Activated naive CD8-positive, alpha-beta T cell treated with anti-CD3 and anti-CD28 coated beads for 36 hours (primary cell): Measurements from ENCODE around the gene ZC3H4. TPM values are rescaled to one million over a fixed set of nuclear protein-coding genes. Genes with fewer than 3 reads are reported as not detected.

Experiments
- DNase-seq: peaks from one replicate; pipeline ENCODE4 v3.0.0; 2021
- H3K27ac Mint-ChIP-seq: one replicate; pipeline ENCODE4 v1.8.0; 2022; ENCODE audit warnings: mild to moderate bottlenecking, moderate library complexity, mixed read lengths
- H3K27me3 Mint-ChIP-seq: one replicate; pipeline ENCODE4 v1.8.0; 2022; ENCODE audit warnings: mild to moderate bottlenecking, mixed read lengths
- H3K36me3 Mint-ChIP-seq: one replicate; pipeline ENCODE4 v1.8.0; 2021; ENCODE audit warnings: mild to moderate bottlenecking, mixed read lengths
- H3K4me1 Mint-ChIP-seq: one replicate; pipeline ENCODE4 v1.8.0; 2021; ENCODE audit warnings: mixed read lengths
- H3K4me3 Mint-ChIP-seq: one replicate; pipeline ENCODE4 v1.8.0; 2022; ENCODE audit warnings: mild to moderate bottlenecking, moderate library complexity, mixed read lengths
- H3K9me3 Mint-ChIP-seq: one replicate; pipeline ENCODE4 v1.8.0; 2022; ENCODE audit warnings: mixed read lengths
- total RNA-seq, 2 experiments: library from RNA; stranded (reverse); gene quantifications; one replicate each; pipeline ENCODE4 v1.2.3, GENCODE V29; 2021

Gene ZC3H4
- total RNA-seq, 2 experiments from 2014 or later, result 103 to 110 TPM

GRCh38 chr19:47039239-47039874 is 74.2 kb downstream of the ZC3H4 start:
- DNase-seq, result no peak
- peaks cover 16% of the 10 kb centered on the region for H3K4me1 Mint-ChIP-seq
- H3K27me3 Mint-ChIP-seq, result peaks cover 2% of the 10 kb centered on the region
- H3K27ac Mint-ChIP-seq, result no peak overlapping the region
- no peaks in the 10 kb centered on the region for H3K36me3 Mint-ChIP-seq
- H3K4me3 Mint-ChIP-seq, result peak overlapping the region; percentile 5
- H3K9me3 Mint-ChIP-seq, result no peaks in the 10 kb centered on the region

GRCh38 chr19:47037766-47038165 is 75.8 kb downstream of the ZC3H4 start:
- Mint-ChIP-seq H3K4me3 (no peak overlapping the region), H3K27me3 (peaks cover 11% of the 10 kb centered on the region), H3K9me3 (no peaks in the 10 kb centered on the region), H3K4me1 (peaks cover 16% of the 10 kb centered on the region), H3K27ac (no peak overlapping the region), H3K36me3 (no peaks in the 10 kb centered on the region)
- no peak for DNase-seq

GRCh38 chr19:47036097-47036651 is 77.4 kb downstream of the ZC3H4 start:
- Mint-ChIP-seq H3K4me3 (peak overlapping the region; percentile 89), H3K27me3 (peaks cover 26% of the 10 kb centered on the region), H3K27ac (peak overlapping the region; percentile 81), H3K36me3 (no peaks in the 10 kb centered on the region), H3K9me3 (no peaks in the 10 kb centered on the region), H3K4me1 (peaks cover 17% of the 10 kb centered on the region)
- no peak for DNase-seq

DNA sequence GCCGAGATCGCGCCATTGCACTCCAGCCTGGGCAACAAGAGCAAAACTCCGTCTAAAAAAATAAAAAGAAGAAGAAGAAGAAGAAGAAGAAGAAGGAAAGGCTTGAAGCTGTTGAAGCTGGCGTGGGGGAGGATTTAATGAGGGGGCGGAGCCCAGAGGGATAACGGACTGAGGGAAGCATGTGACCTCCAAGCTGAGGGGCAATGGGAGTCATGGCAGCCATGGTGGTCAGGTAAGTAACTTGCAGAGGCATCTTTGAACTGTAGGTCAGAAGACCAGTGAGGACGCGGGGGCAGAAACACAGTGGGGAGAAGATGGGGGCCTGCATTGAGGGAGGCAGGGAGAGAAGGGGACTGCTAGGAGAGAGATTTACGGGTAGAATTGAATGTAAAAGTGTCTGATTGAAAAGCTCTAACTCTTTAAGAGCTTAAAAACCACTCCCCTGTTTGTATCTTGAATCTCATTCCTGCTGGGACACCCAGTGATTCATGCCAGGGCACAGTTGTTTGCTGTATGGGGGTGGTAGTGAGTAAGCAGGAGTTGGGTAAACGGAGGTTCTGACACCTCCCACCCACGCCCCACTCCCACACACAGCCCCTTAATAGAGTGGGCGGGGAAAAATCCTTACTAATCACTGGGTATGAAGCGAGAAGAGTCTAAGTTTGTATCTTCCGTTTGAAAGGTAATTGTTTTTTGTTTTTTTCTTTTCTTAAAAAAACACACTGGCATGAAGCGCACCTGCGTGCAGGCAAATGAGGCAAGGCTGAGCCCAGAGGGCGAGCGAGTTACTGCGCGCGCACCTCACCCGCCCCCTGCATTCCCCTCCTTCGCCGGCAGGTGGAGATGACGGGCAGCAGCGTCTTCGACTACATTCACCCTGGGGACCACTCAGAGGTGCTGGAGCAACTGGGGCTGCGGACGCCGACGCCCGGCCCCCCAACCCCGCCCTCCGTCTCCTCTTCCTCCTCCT is 78.2 kb downstream of the ZC3H4 start:
- Mint-ChIP-seq H3K36me3 (no peaks in the 10 kb centered on the region), H3K4me3 (peak overlapping the region; percentile 89), H3K27me3 (peaks cover 32% of the 10 kb centered on the region), H3K4me1 (peaks cover 17% of the 10 kb centered on the region), H3K9me3 (no peaks in the 10 kb centered on the region), H3K27ac (peak overlapping the region; percentile 81)
- peak; percentile 96 for DNase-seq

DNA sequence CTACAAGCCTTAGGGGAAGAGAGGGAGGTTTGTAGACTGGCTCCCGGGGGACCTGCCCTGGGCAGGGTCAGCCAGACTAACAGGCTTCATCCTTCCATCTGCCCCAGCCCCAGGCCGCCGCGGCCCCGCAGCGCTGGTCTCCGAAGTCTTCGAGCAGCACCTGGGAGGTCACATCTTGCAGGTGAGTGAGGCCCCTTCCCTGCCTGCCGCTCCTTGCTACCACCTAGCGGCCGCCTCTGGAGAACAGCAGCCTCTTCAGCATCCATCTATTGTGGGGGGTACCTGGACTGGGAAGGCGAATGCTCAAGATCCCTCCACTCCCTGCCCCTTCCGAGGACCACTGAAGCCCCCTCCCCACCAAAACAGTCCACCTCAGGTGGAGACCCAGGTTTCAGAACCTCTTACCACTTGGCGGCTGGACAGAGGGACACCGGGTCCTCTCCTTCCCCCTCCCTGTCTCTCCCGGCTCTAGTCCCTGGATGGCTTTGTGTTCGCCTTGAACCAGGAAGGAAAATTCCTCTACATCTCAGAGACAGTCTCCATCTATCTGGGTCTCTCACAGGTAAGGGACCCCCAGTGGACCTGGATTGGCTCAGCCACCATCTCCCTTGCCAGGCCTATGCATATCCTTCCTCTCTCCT is 81.3 kb downstream of the ZC3H4 start:
- peak; percentile 65 for DNase-seq
- Mint-ChIP-seq H3K27me3 (peaks cover 58% of the 10 kb centered on the region), H3K4me1 (peaks cover 17% of the 10 kb centered on the region), H3K9me3 (no peaks in the 10 kb centered on the region), H3K27ac (no peak overlapping the region), H3K4me3 (no peak overlapping the region), H3K36me3 (no peaks in the 10 kb centered on the region)

DNA sequence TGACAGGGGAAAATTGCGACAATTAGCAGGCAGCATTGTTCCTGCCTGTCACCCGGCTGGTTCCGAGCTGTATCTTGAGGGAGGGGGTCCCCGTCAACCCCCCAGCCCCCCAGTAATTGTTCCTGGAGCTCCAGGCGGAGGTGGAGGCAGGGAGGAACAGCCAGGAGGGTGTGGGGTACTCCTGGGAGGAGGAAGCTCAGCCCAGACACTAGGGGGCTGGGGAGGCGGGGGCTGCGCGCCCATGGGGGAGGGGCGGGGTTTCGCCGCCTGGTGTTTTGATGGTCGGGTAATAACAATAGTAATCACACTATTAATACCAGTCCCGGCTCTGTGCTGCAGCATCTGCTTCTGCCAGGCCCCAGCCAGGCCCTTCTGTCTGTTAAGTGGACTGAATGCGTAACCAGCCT is 85.4 kb downstream of the ZC3H4 start:
- Mint-ChIP-seq H3K4me1 (peaks cover 3% of the 10 kb centered on the region), H3K36me3 (no peaks in the 10 kb centered on the region), H3K27ac (no peak overlapping the region), H3K27me3 (peaks cover 82% of the 10 kb centered on the region), H3K4me3 (no peak overlapping the region), H3K9me3 (no peaks in the 10 kb centered on the region)
- no peak for DNase-seq

DNA sequence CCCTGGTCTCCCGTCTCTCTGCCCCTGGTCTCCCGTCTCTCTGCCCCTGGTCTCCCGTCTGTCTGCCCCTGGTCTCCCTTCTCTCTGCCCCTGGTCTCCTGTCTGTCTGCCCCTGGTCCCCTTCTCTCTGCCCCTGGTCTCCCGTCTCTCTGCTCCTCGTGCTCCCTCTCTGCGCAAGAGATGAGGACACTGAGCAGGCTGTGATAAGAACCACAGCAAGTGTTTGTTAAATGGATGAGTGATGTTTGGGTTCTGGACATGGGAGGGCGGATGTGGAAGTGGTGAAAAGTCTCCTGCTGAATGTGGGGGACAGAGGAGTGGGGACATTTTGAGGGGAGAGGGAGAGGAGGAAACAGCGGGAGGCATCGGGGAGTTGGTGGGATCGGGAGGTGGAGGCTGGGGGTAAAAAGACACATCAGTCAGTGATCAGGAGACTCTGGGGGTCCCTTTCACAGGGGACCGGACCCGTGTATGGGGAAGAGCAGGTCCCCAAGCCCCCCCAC is 85.9 kb downstream of the ZC3H4 start:
- Mint-ChIP-seq H3K27ac (no peak overlapping the region), H3K4me1 (peaks cover 7% of the 10 kb centered on the region), H3K27me3 (peaks cover 85% of the 10 kb centered on the region), H3K4me3 (no peak overlapping the region), H3K36me3 (no peaks in the 10 kb centered on the region), H3K9me3 (no peaks in the 10 kb centered on the region)
- DNase-seq, result no peak

GRCh38 chr19:47026889-47027288 is 86.7 kb downstream of the ZC3H4 start:
- no peak for DNase-seq
- no peaks in the 10 kb centered on the region for H3K9me3 Mint-ChIP-seq
- H3K4me1 Mint-ChIP-seq, result peaks cover 6% of the 10 kb centered on the region
- no peaks in the 10 kb centered on the region for H3K36me3 Mint-ChIP-seq
- H3K27me3 Mint-ChIP-seq, result peaks cover 84% of the 10 kb centered on the region
- H3K4me3 Mint-ChIP-seq, result no peak overlapping the region
- H3K27ac Mint-ChIP-seq, result no peak overlapping the region

GRCh38 chr19:47026156-47026555 is 87.4 kb downstream of the ZC3H4 start:
- Mint-ChIP-seq H3K4me1 (peaks cover 8% of the 10 kb centered on the region), H3K36me3 (no peaks in the 10 kb centered on the region), H3K9me3 (no peaks in the 10 kb centered on the region), H3K27me3 (peaks cover 82% of the 10 kb centered on the region), H3K27ac (no peak overlapping the region), H3K4me3 (no peak overlapping the region)
- no peak for DNase-seq

DNA sequence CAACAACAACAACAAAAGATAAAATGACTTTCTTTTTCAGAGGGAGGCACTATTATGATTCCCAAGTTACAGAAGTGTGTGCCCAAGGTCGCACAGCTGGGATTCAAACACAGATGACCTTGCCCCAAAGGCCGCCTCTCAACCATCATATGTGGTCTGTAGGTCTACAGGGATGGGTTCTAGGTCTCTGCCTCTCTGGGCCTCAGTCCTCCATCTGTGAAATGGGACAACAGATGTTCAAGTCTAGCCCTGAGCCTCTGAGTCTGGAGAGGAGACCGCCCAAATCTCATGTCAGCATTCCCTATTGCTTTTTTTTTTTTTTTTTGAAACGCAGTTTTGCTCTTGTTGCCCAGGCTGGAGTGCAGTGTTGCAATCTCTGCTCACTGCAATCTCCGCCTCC is 89.1 kb downstream of the ZC3H4 start:
- H3K4me3 Mint-ChIP-seq, result no peak overlapping the region

DNA sequence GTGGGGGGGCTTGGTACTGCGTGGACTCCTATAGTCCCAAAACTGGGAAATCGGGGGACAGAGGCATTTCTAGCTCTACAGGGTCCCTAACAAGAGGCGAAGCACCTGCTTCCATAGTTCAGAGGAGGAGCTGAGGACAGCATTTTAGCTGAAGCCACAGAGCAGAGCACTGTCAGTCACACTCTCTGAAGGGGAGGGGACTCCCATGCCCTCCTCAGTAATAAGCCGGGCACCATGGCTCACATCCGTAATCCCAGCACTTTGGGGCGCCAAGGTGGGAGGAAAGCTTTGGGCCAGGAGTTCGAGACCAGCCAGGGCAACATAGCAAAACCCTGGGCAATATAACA is 90.2 kb downstream of the ZC3H4 start:
- H3K4me1 Mint-ChIP-seq, result peaks cover 9% of the 10 kb centered on the region
- H3K27ac Mint-ChIP-seq, result no peak overlapping the region
- H3K4me3 Mint-ChIP-seq, result no peak overlapping the region
- peaks cover 81% of the 10 kb centered on the region for H3K27me3 Mint-ChIP-seq
- no peak for DNase-seq
- H3K9me3 Mint-ChIP-seq, result no peaks in the 10 kb centered on the region
- H3K36me3 Mint-ChIP-seq, result no peaks in the 10 kb centered on the region

More for the DNA sequence above, 89.1 kb downstream of the ZC3H4 start:
- Mint-ChIP-seq H3K36me3 (no peaks in the 10 kb centered on the region), H3K27me3 (peaks cover 82% of the 10 kb centered on the region), H3K27ac (no peak overlapping the region), H3K4me1 (peaks cover 9% of the 10 kb centered on the region), H3K9me3 (no peaks in the 10 kb centered on the region)
- no peak for DNase-seq

GRCh38 chr19:47022541-47023447 is 90.8 kb downstream of the ZC3H4 start:
- Mint-ChIP-seq H3K4me3 (no peak overlapping the region), H3K27me3 (peaks cover 78% of the 10 kb centered on the region), H3K27ac (no peak overlapping the region), H3K9me3 (no peaks in the 10 kb centered on the region), H3K36me3 (no peaks in the 10 kb centered on the region), H3K4me1 (peaks cover 9% of the 10 kb centered on the region)
- no peak for DNase-seq

DNA sequence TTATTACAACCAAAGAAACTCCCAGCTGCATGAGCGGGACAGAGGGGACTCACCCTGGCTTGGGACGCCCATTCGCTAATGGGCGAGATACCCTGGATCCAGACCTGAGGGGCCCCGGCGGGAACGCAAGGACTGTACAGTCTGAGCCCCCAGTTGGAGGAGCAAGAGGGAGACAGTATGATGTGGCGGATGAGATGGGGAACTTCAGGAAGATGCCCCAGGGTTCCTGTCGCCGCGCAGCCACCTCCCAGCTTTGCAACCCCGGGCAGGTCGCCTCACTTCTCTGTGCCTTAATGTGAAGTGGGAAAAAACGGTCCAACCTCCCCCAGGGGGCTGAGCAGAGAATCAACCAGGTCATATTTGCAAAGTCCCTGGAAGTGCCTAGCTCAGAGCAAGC is 91.4 kb downstream of the ZC3H4 start:
- Mint-ChIP-seq H3K4me1 (peaks cover 9% of the 10 kb centered on the region), H3K27ac (no peak overlapping the region), H3K36me3 (no peaks in the 10 kb centered on the region), H3K9me3 (no peaks in the 10 kb centered on the region), H3K27me3 (peaks cover 71% of the 10 kb centered on the region), H3K4me3 (no peak overlapping the region)
- DNase-seq, result no peak

GRCh38 chr19:47021536-47022139 is 91.9 kb downstream of the ZC3H4 start:
- H3K27me3 Mint-ChIP-seq, result peaks cover 66% of the 10 kb centered on the region
- H3K9me3 Mint-ChIP-seq, result no peaks in the 10 kb centered on the region
- no peaks in the 10 kb centered on the region for H3K36me3 Mint-ChIP-seq
- H3K4me3 Mint-ChIP-seq, result peak overlapping the region; percentile 55
- H3K27ac Mint-ChIP-seq, result no peak overlapping the region
- DNase-seq, result no peak
- H3K4me1 Mint-ChIP-seq, result peaks cover 9% of the 10 kb centered on the region
